Smooth muscle cell (in vitro differentiated cells): ENCODE measurements around the gene GOLIM4. TPM values are rescaled to one million over a fixed set of nuclear protein-coding genes. Genes with fewer than 3 reads are reported as not detected.

Experiments used
- DNase-seq: peaks from one replicate; lab custom pipeline; 2025; ENCODE audit not compliant: unreplicated experiment; lab: John Stamatoyannopoulos, UW
- H2AFZ ChIP-seq: fragments of 200-600 bp; sonication (generic); 2 replicates; pipeline ENCODE4 v1.6.0; 2016; ENCODE audit warnings: antibody characterized with exemption, low read depth, mild to moderate bottlenecking
- H3F3A ChIP-seq: fragments of 200-600 bp; sonication (generic); 2 replicates; pipeline ENCODE4 v1.6.0; 2017; ENCODE audit warnings: antibody characterized with exemption, low read depth
- H3K27ac ChIP-seq: fragments of 200-600 bp; sonication (generic); 2 replicates; pipeline ENCODE4 v1.5.1; 2016; ENCODE audit warnings: low read depth, mild to moderate bottlenecking
- H3K27me3 ChIP-seq: fragments of 200-600 bp; sonication (generic); 2 replicates; pipeline ENCODE4 v1.6.1; 2016; ENCODE audit warnings: low read depth, mild to moderate bottlenecking
- H3K36me3 ChIP-seq: fragments of 200-600 bp; sonication (generic); 2 replicates; pipeline ENCODE4 v1.5.1; 2016; ENCODE audit warnings: low read depth
- H3K4me1 ChIP-seq: fragments of 200-600 bp; sonication (generic); 2 replicates; pipeline ENCODE4 v1.5.1; 2016; ENCODE audit warnings: low read depth
- H3K4me2 ChIP-seq: fragments of 200-600 bp; sonication (generic); 2 replicates; pipeline ENCODE4 v1.6.0; 2016; ENCODE audit warnings: mild to moderate bottlenecking
- H3K4me3 ChIP-seq: fragments of 200-600 bp; sonication (generic); 2 replicates; pipeline ENCODE4 v1.5.1; 2016; ENCODE audit warnings: mild to moderate bottlenecking
- H3K79me2 ChIP-seq: fragments of 200-600 bp; sonication (generic); 2 replicates; pipeline ENCODE4 v1.6.0; 2016; ENCODE audit warnings: low read depth, mild to moderate bottlenecking
- H3K9ac ChIP-seq: fragments of 200-600 bp; sonication (generic); 2 replicates; pipeline ENCODE4 v1.6.0; 2016; ENCODE audit warnings: low read depth
- H3K9me3 ChIP-seq: fragments of 200-600 bp; sonication (generic); replicated peaks from 2 replicates; pipeline ENCODE4 v1.5.1; 2016; ENCODE audit warnings: low read depth
- H4K20me1 ChIP-seq: fragments of 200-600 bp; sonication (generic); 2 replicates; pipeline ENCODE4 v1.6.0; 2016; ENCODE audit warnings: low read depth
- WGBS: methylation state at CpG from one replicate; pipeline ENCODE4 v1.1.7; 2016; ENCODE audit warnings: low lambda C conversion rate; 5-methylcytosine and 5-hydroxymethylcytosine counted together
- polyA plus RNA-seq: library from polyadenylated mRNA; unstranded; fragments of >200 nt; fragmentation: Nextera tagmentation; extraction: Ambion mirVana; gene quantifications from 2 replicates; pipeline ENCODE4 v1.2.1, GENCODE V29; 2016
- total RNA-seq: library from RNA; depleted of rRNA; stranded (reverse); fragments of >200 nt; gene quantifications from 2 replicates; pipeline ENCODE4 v1.2.3, GENCODE V29; 2014
- TF ChIP-seq, protein P1 (sequence below): fragments of 200-600 bp; sonication (generic); IDR thresholded peaks from 2 replicates; pipeline ENCODE4 v1.5.1; 2017; ENCODE audit warnings: borderline replicate concordance, mild to moderate bottlenecking, antibody characterized with exemption; ENCODE audit not compliant: insufficient read depth, poor library complexity, severe bottlenecking

Gene GOLIM4
- total and polyA plus RNA-seq, 2 experiments from 2014 or later = 44.5 to 59.9 TPM

DNA sequence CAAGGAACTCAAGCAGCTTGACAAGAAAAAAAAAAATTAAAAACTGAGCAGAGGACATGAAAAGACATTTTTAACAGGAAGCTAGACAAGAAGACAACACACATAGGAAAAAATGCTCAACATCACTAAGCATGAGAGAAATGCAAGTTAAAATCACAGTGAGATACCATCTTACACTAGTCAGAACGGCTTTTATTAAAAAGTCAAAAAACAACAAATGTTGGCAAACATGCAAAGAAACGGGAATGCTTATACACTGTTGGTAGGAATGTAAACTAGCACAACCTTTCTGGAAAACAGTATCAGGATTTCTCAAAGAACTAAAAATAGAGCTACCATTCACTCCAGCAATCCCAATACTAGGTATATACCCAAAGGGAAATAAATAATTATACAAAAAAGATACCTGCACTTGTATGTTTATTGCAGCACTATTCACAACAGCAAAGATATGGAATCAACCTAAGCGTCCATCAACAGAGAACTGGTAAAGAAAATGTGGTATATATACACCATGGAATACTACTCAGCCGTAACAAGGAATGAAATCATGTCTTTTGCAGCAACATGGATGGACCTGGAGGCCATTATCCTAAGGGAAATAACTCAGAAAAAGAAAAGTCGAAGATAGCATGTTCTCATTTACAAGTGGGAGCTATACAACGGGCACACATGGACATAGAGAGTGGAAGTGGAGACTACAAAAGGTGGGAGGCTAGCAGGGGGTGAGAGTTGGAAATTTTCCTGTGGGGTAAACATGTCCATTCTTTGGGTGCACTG, 5.2 kb downstream of the GOLIM4 start:
- H3F3A ChIP-seq = peaks cover 3% of the 10 kb centered on the region
- 78% methylated on average over 6 of the region's 6 CpGs for WGBS
- H3K36me3 ChIP-seq = no peaks in the 10 kb centered on the region
- H3K4me1 ChIP-seq = peaks cover 30% of the 10 kb centered on the region
- H3K9ac ChIP-seq = no peak overlapping the region
- no peak overlapping the region for H3K27ac ChIP-seq
- H2AFZ ChIP-seq = no peak overlapping the region
- TF ChIP-seq, protein P1, sequence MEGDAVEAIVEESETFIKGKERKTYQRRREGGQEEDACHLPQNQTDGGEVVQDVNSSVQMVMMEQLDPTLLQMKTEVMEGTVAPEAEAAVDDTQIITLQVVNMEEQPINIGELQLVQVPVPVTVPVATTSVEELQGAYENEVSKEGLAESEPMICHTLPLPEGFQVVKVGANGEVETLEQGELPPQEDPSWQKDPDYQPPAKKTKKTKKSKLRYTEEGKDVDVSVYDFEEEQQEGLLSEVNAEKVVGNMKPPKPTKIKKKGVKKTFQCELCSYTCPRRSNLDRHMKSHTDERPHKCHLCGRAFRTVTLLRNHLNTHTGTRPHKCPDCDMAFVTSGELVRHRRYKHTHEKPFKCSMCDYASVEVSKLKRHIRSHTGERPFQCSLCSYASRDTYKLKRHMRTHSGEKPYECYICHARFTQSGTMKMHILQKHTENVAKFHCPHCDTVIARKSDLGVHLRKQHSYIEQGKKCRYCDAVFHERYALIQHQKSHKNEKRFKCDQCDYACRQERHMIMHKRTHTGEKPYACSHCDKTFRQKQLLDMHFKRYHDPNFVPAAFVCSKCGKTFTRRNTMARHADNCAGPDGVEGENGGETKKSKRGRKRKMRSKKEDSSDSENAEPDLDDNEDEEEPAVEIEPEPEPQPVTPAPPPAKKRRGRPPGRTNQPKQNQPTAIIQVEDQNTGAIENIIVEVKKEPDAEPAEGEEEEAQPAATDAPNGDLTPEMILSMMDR = no peak
- DNase-seq = no peak
- H3K79me2 ChIP-seq = peaks cover 92% of the 10 kb centered on the region
- no peaks in the 10 kb centered on the region for H3K27me3 ChIP-seq
- no peaks in the 10 kb centered on the region for H3K9me3 ChIP-seq
- no peak overlapping the region for H3K4me2 ChIP-seq
- H4K20me1 ChIP-seq = peaks cover 91% of the 10 kb centered on the region
- peak overlapping the region; percentile 77 for H3K4me3 ChIP-seq

DNA sequence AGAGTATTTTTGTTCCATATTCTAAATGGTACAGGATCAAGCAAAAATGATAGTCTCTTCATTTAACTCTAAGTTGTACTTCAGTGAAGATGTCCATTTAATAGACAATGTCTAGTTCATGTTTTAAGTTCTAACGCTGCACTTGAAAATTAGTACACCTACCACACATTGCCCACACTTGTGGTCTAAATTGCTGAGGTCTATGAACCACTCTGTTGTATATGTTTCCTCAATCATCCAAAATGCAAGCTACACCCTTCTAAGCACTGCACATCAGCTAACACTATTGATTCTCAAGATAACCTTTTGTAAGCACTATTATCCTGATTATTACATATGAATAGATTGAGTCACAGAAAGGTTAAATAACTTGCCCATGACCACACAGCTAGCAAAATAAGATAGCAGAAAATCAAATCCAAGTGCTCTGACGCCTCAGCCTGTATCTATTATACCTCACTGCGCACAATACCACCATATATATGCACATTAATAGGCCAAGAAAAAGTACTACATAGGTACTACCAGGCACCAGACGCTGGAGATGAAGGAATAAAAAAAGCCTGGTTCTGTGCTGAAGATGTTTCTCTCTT, 6.4 kb downstream of the GOLIM4 start:
- no peaks in the 10 kb centered on the region for H3K9me3 ChIP-seq
- WGBS = 87% methylated on average over 4 of the region's 4 CpGs
- H2AFZ ChIP-seq = no peak overlapping the region
- peaks cover 28% of the 10 kb centered on the region for H3K4me1 ChIP-seq
- H3K9ac ChIP-seq = no peak overlapping the region
- no peak for DNase-seq
- H3F3A ChIP-seq = peaks cover 3% of the 10 kb centered on the region
- H3K36me3 ChIP-seq = no peaks in the 10 kb centered on the region
- no peak overlapping the region for H3K4me2 ChIP-seq
- H3K27me3 ChIP-seq = no peaks in the 10 kb centered on the region
- TF ChIP-seq, protein P1 = no peak
- no peak overlapping the region for H3K27ac ChIP-seq
- peaks cover 100% of the 10 kb centered on the region for H3K79me2 ChIP-seq
- peaks cover 99% of the 10 kb centered on the region for H4K20me1 ChIP-seq
- H3K4me3 ChIP-seq = no peak overlapping the region

DNA sequence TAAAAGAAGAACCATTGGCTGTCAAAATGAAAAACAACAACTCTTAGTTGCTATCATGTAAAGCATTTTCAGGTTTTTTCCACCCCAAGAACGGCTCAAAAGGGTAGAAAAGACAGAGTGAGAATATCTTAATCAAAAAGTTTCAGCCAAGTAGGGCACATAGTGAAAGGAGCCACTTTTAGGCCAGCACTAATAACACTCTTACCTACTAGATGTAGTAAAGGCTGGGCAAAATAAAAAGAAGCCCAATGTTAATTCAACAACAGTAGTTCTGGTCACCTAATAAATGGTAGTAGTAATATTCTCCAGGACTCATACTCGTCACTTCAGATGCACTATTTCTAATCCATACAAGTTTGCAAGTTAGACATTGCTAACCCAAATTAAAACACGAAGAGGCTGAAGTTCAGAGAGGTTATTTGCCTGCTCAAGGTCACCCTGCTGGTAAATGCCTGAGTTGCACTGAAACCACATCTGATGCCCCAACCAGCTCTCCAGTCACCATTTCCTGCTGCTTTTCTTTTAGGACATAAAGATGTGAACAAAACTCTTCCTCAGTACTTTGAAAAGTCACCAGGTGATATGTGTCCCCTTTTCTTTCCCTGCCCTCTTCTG, 7.5 kb downstream of the GOLIM4 start:
- no peak overlapping the region for H3K4me3 ChIP-seq
- peaks cover 100% of the 10 kb centered on the region for H3K79me2 ChIP-seq
- H3F3A ChIP-seq = no peaks in the 10 kb centered on the region
- peak overlapping the region; percentile 21 for H3K4me2 ChIP-seq
- H3K4me1 ChIP-seq = peaks cover 18% of the 10 kb centered on the region
- TF ChIP-seq, protein P1 = peak; percentile 28
- no peak overlapping the region for H3K27ac ChIP-seq
- DNase-seq = no peak
- no peak overlapping the region for H3K9ac ChIP-seq
- H3K36me3 ChIP-seq = no peaks in the 10 kb centered on the region
- 69% methylated on average over 3 of the region's 3 CpGs for WGBS
- peaks cover 97% of the 10 kb centered on the region for H4K20me1 ChIP-seq
- H3K27me3 ChIP-seq = no peaks in the 10 kb centered on the region
- no peak overlapping the region for H2AFZ ChIP-seq
- H3K9me3 ChIP-seq = no peaks in the 10 kb centered on the region
